Thoracic aorta (tissue), 2 donors: ENCODE results near the gene ZNF490. TPM values are rescaled to one million over a fixed set of nuclear protein-coding genes. Genes with fewer than 3 reads are reported as not detected.
A peak's percentile ranks its signal among the peaks of the same experiment; 100 is the strongest.
"Not testable (repeated sequence)": the region's sequence is repeated elsewhere in the genome, so short reads cannot be mapped to it uniquely, and the experiment has no call there.

Experiments used
- ATAC-seq: fragments of 150-250 bp; one replicate; pipeline ENCODE4 v1.8.0; 2017; ENCODE audit warnings: low read depth; ENCODE audit not compliant: insufficient number of reproducible peaks, low FRiP score
- DNase-seq: peaks from one replicate; pipeline ENCODE4 v3.0.0-alpha.2; 2020; ENCODE audit warnings: low spot score
- H3K27ac ChIP-seq, 2 donors: fragments of 200-600 bp; sonication (generic); 1 replicate in 1 of 2; 2 replicates in 1 of 2; pipeline ENCODE4 v1.5.1; 2016; ENCODE audit warnings: mild to moderate bottlenecking in 2 of 2, moderate library complexity in 2 of 2
- H3K27me3 ChIP-seq: fragments of 200-600 bp; sonication (generic); replicated peaks from 2 replicates; pipeline ENCODE4 v1.6.0; 2016; ENCODE audit warnings: mild to moderate bottlenecking; ENCODE audit not compliant: insufficient read depth
- H3K36me3 ChIP-seq: fragments of 200-600 bp; sonication (generic); one replicate; pipeline ENCODE4 v1.5.1; 2016
- H3K4me1 ChIP-seq, 2 donors: fragments of 200-600 bp; sonication (generic); 1 replicate in 1 of 2; 2 replicates in 1 of 2; pipeline versions ENCODE4 v1.5.1 to v1.6.0; 2016; ENCODE audit warnings: low read depth in 2 of 2, mild to moderate bottlenecking in 1 of 2; ENCODE audit not compliant: control insufficient read depth in 1 of 2
- H3K4me3 ChIP-seq: fragments of 200-600 bp; sonication (generic); 2 replicates; pipeline ENCODE4 v1.5.1; 2016; ENCODE audit warnings: mild to moderate bottlenecking
- H3K9me3 ChIP-seq: fragments of 200-600 bp; sonication (generic); 2 replicates; pipeline ENCODE4 v1.5.1; 2016
- CTCF ChIP-seq: fragments of 200-600 bp; sonication (generic); IDR thresholded peaks from one replicate; pipeline ENCODE4 v1.5.1; 2019; ENCODE audit warnings: antibody characterized with exemption
- total RNA-seq, 2 donors: library from RNA; depleted of rRNA; stranded (reverse); fragments of >200 nt; gene quantifications; one replicate each; pipeline versions ENCODE4 v1.1.0 to v1.2.3, GENCODE V29; 2016

The ZNF490 gene
- total RNA-seq, 2 donors from 2014 or later, result 3.4 to 8.1 TPM

GRCh38 chr19:12649941-12650340, 39.3 kb upstream of the ZNF490 start:
- H3K27me3 ChIP-seq, result no peaks in the 10 kb centered on the region
- TF ChIP-seq CTCF, result no peak
- H3K4me3 ChIP-seq, result no peak overlapping the region
- DNase-seq (no peak), ATAC-seq (no peak)
- H3K36me3 ChIP-seq, result no peaks in the 10 kb centered on the region
- H3K27ac ChIP-seq, result no peak overlapping the region
- H3K9me3 ChIP-seq, result no peaks in the 10 kb centered on the region
- H3K4me1 ChIP-seq, result peaks cover 9 to 11% of the 10 kb centered on the region in 2 donors

- Histone ChIP-seq H3K4me3 (peak overlapping the region; percentile 63), H3K4me1 (peaks cover 9 to 11% of the 10 kb centered on the region in 2 donors), H3K36me3 (no peaks in the 10 kb centered on the region), H3K27me3 (no peaks in the 10 kb centered on the region), H3K27ac (no peak overlapping the region), H3K9me3 (no peaks in the 10 kb centered on the region)
- ATAC-seq (no peak), DNase-seq (no peak)
- TF ChIP-seq CTCF, result no peak
These were observed 37.5 kb upstream of the ZNF490 start for GRCh38 chr19:12648088-12648487.

GRCh38 chr19:12647490-12648071, 37.0 kb upstream of the ZNF490 start:
- no peak for DNase-seq
- no peaks in the 10 kb centered on the region for H3K36me3 ChIP-seq
- peak overlapping the region; percentile 63 for H3K4me3 ChIP-seq
- peaks cover 9 to 11% of the 10 kb centered on the region in 2 donors for H3K4me1 ChIP-seq
- H3K27me3 ChIP-seq, result no peaks in the 10 kb centered on the region
- H3K27ac ChIP-seq, result no peak overlapping the region
- H3K9me3 ChIP-seq, result no peaks in the 10 kb centered on the region
- no peak for TF ChIP-seq CTCF
- ATAC-seq, result peak; percentile 47

- H3K4me1 ChIP-seq, result peaks cover 9 to 11% of the 10 kb centered on the region in 2 donors
- H3K27ac ChIP-seq, result no peak overlapping the region
- H3K4me3 ChIP-seq, result no peak overlapping the region
- H3K9me3 ChIP-seq, result no peaks in the 10 kb centered on the region
- no peaks in the 10 kb centered on the region for H3K27me3 ChIP-seq
- TF ChIP-seq CTCF, result no peak
- no peaks in the 10 kb centered on the region for H3K36me3 ChIP-seq
- ATAC-seq (no peak), DNase-seq (no peak)
These were observed 36.4 kb upstream of the ZNF490 start for GRCh38 chr19:12647047-12647446.

GRCh38 chr19:12646551-12646950, 35.9 kb upstream of the ZNF490 start:
- ATAC-seq (no peak), DNase-seq (no peak)
- H3K4me1 ChIP-seq, result peaks cover 9 to 11% of the 10 kb centered on the region in 2 donors
- TF ChIP-seq CTCF, result no peak
- H3K4me3 ChIP-seq, result no peak overlapping the region
- H3K36me3 ChIP-seq, result no peaks in the 10 kb centered on the region
- no peaks in the 10 kb centered on the region for H3K27me3 ChIP-seq
- H3K27ac ChIP-seq, result no peak overlapping the region
- H3K9me3 ChIP-seq, result no peaks in the 10 kb centered on the region

GRCh38 chr19:12643716-12644115, 33.1 kb upstream of the ZNF490 start:
- not testable (repeated sequence) for H3K36me3 ChIP-seq, ATAC-seq, H3K27ac ChIP-seq, H3K4me3 ChIP-seq, H3K9me3 ChIP-seq, H3K27me3 ChIP-seq, DNase-seq
- H3K4me1 ChIP-seq, result peaks cover 12 to 15% of the 10 kb centered on the region in 2 donors
